ENCODE data around the gene EEF1A1. TPM values are rescaled to one million over a fixed set of nuclear protein-coding genes. Genes with fewer than 3 reads are reported as not detected.

The EEF1A1 gene
- total RNA-seq, 2 donors from 2014 or later: 6,474 to 10,301 TPM

Small RNA genes lying within 50 kb of the gene (small RNA-seq; reads per million reads assigned to genes)
- gene AL603910.2 (0 reads per million in 2 donors), gene RN7SL827P (0 reads per million in 2 donors)

Other genes starting within 250 kb of the EEF1A1 start
- 1 to 10 TPM in 1 of 2 donors, not detected in 1; 4.1 TPM for gene DPPA5, start 166.8 kb downstream of the EEF1A1 start, total RNA-seq
- not detected for gene KHDC3L, start 158.4 kb downstream of the EEF1A1 start, total RNA-seq
- 1 to 10 TPM in 1 of 2 donors, not detected in 1; 5.8 TPM for gene OOEP, start 151.1 kb downstream of the EEF1A1 start, total RNA-seq
- gene DDX43, start 126.2 kb downstream of the EEF1A1 start, total RNA-seq: 10 to 100 TPM in 1 of 2 donors, under 1 TPM in 1; 0.18 to 11.0 TPM
- 1 to 10 TPM; 3.1 to 3.4 TPM for gene CGAS, start 68.7 kb downstream of the EEF1A1 start, total RNA-seq
- 10 to 100 TPM; 17.2 to 19.6 TPM for gene MTO1, start 59.3 kb downstream of the EEF1A1 start, total RNA-seq
- 10 to 100 TPM; 17.9 to 32.3 TPM for gene SLC17A5, start 133.0 kb upstream of the EEF1A1 start, total RNA-seq
- gene CD109, start 175.2 kb upstream of the EEF1A1 start, total RNA-seq: 1 to 10 TPM; 6.0 to 8.1 TPM

Data from prostate gland (tissue), 2 donors.